HepG2 (cell line): Measurements from ENCODE around the gene RAB35. TPM values are rescaled to one million over a fixed set of nuclear protein-coding genes. Genes with fewer than 3 reads are reported as not detected.
A peak's percentile ranks its signal among the peaks of the same experiment; 100 is the strongest.

ENCODE experiments used
- ATF2 ChIP-seq: sonication (generic); formaldehyde crosslinking; IDR thresholded peaks from 2 replicates; pipeline ENCODE4 v1.4.0; 2020; ENCODE audit warnings: missing genetic modification reagents
- CHD4 ChIP-seq: fragments of 200-600 bp; sonication (generic); IDR thresholded peaks from 2 replicates; pipeline ENCODE4 v1.7.0; 2017; ENCODE audit warnings: mild to moderate bottlenecking, low read length, borderline replicate concordance
- FOXA3 ChIP-seq: IDR thresholded peaks from 2 replicates; pipeline ENCODE4 v1.6.1; 2016; ENCODE audit warnings: missing genetic modification reagents, missing compliant biosample characterization
- FOXJ3 ChIP-seq: sonication (generic); formaldehyde crosslinking; IDR thresholded peaks from 2 replicates; pipeline ENCODE4 v1.4.0; 2020; ENCODE audit warnings: missing genetic modification reagents, mild to moderate bottlenecking, borderline replicate concordance
- HNF1B ChIP-seq: sonication (generic); formaldehyde crosslinking; IDR thresholded peaks from 2 replicates; pipeline ENCODE4 v1.5.1; 2020; ENCODE audit warnings: mild to moderate bottlenecking, moderate library complexity, missing genetic modification reagents
- ISL2 ChIP-seq: sonication (generic); formaldehyde crosslinking; IDR thresholded peaks from 2 replicates; pipeline ENCODE4 v1.5.0; 2020; ENCODE audit warnings: missing genetic modification reagents
- REST ChIP-seq, 2 experiments: IDR thresholded peaks; 2 replicates each; pipeline ENCODE4 v1.6.1; 2011 to 2012; ENCODE audit warnings: low read length in 2 of 2, borderline replicate concordance in 1 of 2, low read depth in 1 of 2, mild to moderate bottlenecking in 1 of 2, moderate library complexity in 1 of 2
- SAP130 ChIP-seq: IDR thresholded peaks from 2 replicates; pipeline ENCODE4 v1.6.1; 2016; ENCODE audit warnings: low read depth
- SOX13 ChIP-seq, 3 experiments: fragments of 450-650 bp in 1 of 3; sonication (generic) in 1 of 3; formaldehyde crosslinking in 1 of 3; IDR thresholded peaks in 2 of 3; conservative IDR thresholded peaks in 1 of 3; 2 replicates each; pipeline versions ENCODE4 v1.5.0 to v1.6.1; 2016 to 2020; ENCODE audit warnings: antibody characterized with exemption in 1 of 3, mild to moderate bottlenecking in 1 of 3, missing compliant biosample characterization in 1 of 3, missing genetic modification reagents in 1 of 3, moderate library complexity in 1 of 3
- TRIM22 ChIP-seq: fragments of 450-650 bp; IDR thresholded peaks from 2 replicates; pipeline ENCODE4 v1.6.1; 2017
- ZFYVE20 ChIP-seq: sonication (generic); formaldehyde crosslinking; IDR thresholded peaks from 2 replicates; pipeline ENCODE4 v1.8.0; 2023; ENCODE audit warnings: low read depth, mild to moderate bottlenecking, moderate library complexity, missing genetic modification reagents, borderline replicate concordance
- ZNF382 ChIP-seq: sonication (generic); formaldehyde crosslinking; IDR thresholded peaks from 2 replicates; pipeline ENCODE4 v1.5.0; 2020; ENCODE audit warnings: missing genetic modification reagents, mild to moderate bottlenecking, borderline replicate concordance
- ZNF792 ChIP-seq: IDR thresholded peaks from 2 replicates; pipeline ENCODE4 v1.6.1; 2016
- polyA plus RNA-seq, 8 experiments: library from polyadenylated mRNA; depleted of rRNA in 3 of 8; stranded (reverse) in 7 of 8; unstranded in 1 of 8; fragments of >200 nt; fragmentation: Illumina TruSeq in 4 of 8; extraction: Trizol in 4 of 8; gene quantifications; 2 replicates each; pipeline versions ENCODE4 v1.2.1 to v1.2.3, GENCODE V29; 2011 to 2016; ENCODE audit warnings: low read depth in 4 of 8, missing spikeins in 1 of 8, mixed read lengths in 1 of 8; ENCODE audit not compliant: insufficient read depth in 1 of 8
- total RNA-seq, 5 experiments: library from RNA; depleted of rRNA; stranded (reverse); fragments of >200 nt; fragmentation: Illumina TruSeq; extraction: Trizol; gene quantifications; 2 replicates each; pipeline ENCODE4 v1.2.3, GENCODE V29; 2016; ENCODE audit warnings: low read depth in 1 of 5
- TF ChIP-seq, protein P1 (sequence below): IDR thresholded peaks from 2 replicates; pipeline ENCODE4 v1.6.1; 2018; ENCODE audit warnings: missing genetic modification reagents
- TF ChIP-seq, protein P2 (sequence below): sonication (generic); formaldehyde crosslinking; IDR thresholded peaks from 2 replicates; pipeline ENCODE4 v1.5.0; 2020; ENCODE audit warnings: missing genetic modification reagents

Gene RAB35
- total and polyA plus RNA-seq, 2 of the 13 experiments (the other 11 are each of a cell fraction or from before 2014, with no cell fraction given): 25.2 to 29.1 TPM

- peak; percentile 41 for TF ChIP-seq SAP130 (CRISPR knock-in tag)
- TF ChIP-seq, protein P1, sequence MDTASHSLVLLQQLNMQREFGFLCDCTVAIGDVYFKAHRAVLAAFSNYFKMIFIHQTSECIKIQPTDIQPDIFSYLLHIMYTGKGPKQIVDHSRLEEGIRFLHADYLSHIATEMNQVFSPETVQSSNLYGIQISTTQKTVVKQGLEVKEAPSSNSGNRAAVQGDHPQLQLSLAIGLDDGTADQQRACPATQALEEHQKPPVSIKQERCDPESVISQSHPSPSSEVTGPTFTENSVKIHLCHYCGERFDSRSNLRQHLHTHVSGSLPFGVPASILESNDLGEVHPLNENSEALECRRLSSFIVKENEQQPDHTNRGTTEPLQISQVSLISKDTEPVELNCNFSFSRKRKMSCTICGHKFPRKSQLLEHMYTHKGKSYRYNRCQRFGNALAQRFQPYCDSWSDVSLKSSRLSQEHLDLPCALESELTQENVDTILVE (CRISPR knock-in tag): 0 out of 2 replicates have a peak, but pooled peaks have one; percentile 46
- peak; percentile 42; the same call in 1 of the 2 replicates for TF ChIP-seq ATF2
- peak; percentile 36 for TF ChIP-seq FOXA3 (CRISPR knock-in tag)
- TF ChIP-seq CHD4: peak; percentile 33; the same call in 1 of the 2 replicates
- no peak for TF ChIP-seq SOX13 (IDR thresholded peaks at IDR 0.05)
- peak in 1 of 2 experiments; percentile 74; a peak in 2 of 4 replicates for TF ChIP-seq SOX13 (CRISPR knock-in tag; conservative IDR thresholded peaks at IDR 0.05 in 1 of 2, IDR thresholded peaks at IDR 0.05 in 1 of 2)
- TF ChIP-seq ZNF792: 0 out of 2 replicates have a peak, but pooled peaks have one; percentile 20
- TF ChIP-seq REST (IDR thresholded peaks at IDR 0.05; ENCODE audit: borderline replicate concordance in 1 of 2, low read depth in 1 of 2, low read length in 2 of 2): no peak
- TF ChIP-seq TRIM22: no peak
- no peak for TF ChIP-seq ZNF382 (CRISPR knock-in tag)
- peak; percentile 52; the same call in 1 of the 2 replicates for TF ChIP-seq ISL2 (CRISPR knock-in tag)
- TF ChIP-seq, protein P2, sequence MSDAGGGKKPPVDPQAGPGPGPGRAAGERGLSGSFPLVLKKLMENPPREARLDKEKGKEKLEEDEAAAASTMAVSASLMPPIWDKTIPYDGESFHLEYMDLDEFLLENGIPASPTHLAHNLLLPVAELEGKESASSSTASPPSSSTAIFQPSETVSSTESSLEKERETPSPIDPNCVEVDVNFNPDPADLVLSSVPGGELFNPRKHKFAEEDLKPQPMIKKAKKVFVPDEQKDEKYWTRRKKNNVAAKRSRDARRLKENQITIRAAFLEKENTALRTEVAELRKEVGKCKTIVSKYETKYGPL (CRISPR knock-in tag): peak; percentile 63; the same call in 1 of the 2 replicates
- no peak for TF ChIP-seq HNF1B (CRISPR knock-in tag)
- 0 out of 2 replicates have a peak, but pooled peaks have one; percentile 46 for TF ChIP-seq FOXJ3 (CRISPR knock-in tag)
- TF ChIP-seq ZFYVE20 (CRISPR knock-in tag): no peak
Observed at GRCh38 chr12:120055231-120056000, 61.1 kb downstream of the RAB35 start (continued).
